Eye (tissue), 1 donor: ENCODE measurements around the gene HOXD13.

Experiments used
- DNase-seq: peaks from one replicate; pipeline ENCODE4 v3.0.0-alpha.2; 2015

Gene HOXD13

GRCh38 chr2:176106581-176107539 lies 14.3 kb downstream of the HOXD13 start, which contains the start of gene HOXD11:
HOXD11 (plus strand) TSS chr2:176107280; CDS start chr2:176107356, 76 bp downstream.
- DNase-seq: no peak

GRCh38 chr2:176107731-176108181 lies 15.2 kb downstream of the HOXD13 start:
- DNase-seq: no peak

- DNase-seq: no peak
Observed at GRCh38 chr2:176109192-176109901, 16.8 kb downstream of the HOXD13 start.

DNA sequence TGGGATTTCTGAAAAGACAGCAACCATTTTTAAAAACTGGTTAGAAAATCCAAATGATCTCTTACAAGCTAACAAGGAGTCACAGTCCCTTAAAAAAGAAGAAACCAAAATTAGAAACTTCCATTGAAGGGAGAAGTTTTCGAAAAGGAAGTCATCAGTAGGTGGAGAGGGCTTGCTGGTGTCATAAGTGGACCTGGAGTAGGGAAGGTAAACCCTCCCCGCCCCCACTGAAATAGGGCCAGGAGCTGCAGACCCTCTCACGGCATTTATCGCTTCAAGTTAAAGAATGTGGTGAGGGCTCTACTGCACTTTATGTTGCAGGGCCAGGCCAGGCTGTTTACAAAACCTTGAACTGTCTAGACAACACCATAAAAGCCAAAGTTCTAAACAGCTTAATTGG lies 17.4 kb downstream of the HOXD13 start:
- no peak for DNase-seq

DNA sequence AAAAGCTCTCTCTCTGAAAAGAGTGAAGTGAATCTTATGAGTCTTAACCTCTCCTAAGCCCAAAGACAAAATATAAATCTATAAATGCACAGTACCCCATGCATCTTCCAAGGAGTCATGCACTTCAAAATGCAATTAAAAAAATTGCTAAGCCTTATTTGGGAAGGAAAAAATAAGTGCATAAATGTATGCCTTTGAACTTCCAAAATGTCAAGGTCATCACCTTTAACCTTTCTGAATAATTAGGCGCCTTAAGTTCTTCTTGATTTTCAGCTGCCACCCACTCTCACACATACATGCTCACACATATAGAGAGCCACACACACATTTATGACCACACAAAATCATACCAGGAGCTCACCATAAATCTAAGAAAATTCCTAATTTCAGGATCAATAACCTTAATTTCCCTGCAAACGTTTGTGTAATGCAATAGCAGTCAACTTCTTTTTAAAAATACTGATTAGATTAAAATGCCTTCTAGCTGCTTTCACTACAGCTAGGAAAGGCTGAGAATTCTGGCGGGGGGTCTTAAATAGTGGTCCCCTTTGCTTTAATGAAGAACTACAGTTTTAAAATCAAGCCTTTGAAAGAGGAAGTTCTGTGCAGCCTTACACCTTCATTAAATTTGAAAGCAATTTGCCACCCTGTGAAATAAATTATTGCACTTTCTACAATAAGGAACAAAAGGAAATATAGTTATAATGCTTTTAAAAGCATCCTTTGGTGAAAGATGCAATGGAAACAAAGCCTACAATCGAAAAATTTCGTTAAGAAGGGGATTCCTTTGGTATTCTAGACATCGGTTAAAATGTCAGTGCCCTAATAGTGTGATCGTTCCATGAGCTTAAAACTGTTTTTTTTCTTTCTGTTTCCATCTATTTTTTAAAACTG lies 18.1 kb downstream of the HOXD13 start:
- no peak for DNase-seq

DNA sequence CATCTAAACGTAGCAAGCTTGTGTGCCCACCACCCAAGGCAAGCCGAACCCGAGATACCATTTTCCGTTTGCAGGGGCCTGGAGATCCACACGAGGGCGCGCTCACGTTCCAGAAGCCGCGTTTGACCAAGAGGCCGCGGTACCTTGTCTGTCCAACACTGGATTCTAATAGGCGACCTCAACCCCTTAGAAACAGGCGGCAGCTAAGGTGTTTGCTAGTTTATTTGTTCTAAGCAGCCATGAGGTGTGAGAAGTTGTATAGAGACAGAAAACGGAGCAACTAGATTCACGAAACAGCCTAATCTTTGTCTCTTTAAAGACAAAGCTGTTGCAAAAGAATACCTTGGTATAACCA lies 18.8 kb downstream of the HOXD13 start:
- DNase-seq: peak; percentile 91

GRCh38 chr2:176111846-176112374 lies 19.4 kb downstream of the HOXD13 start:
- DNase-seq: no peak

- no peak for DNase-seq
Observed at GRCh38 chr2:176112375-176113302, 20.1 kb downstream of the HOXD13 start.

- DNase-seq: no peak
Observed at GRCh38 chr2:176114120-176114929, 21.8 kb downstream of the HOXD13 start.

GRCh38 chr2:176114930-176115625 lies 22.6 kb downstream of the HOXD13 start:
- DNase-seq: no peak

GRCh38 chr2:176115883-176116813 lies 23.6 kb downstream of the HOXD13 start, which contains the start of gene HOXD10:
HOXD10 (plus strand) TSS chr2:176116778; CDS start chr2:176116834, 56 bp downstream.
- DNase-seq: no peak

- DNase-seq: no peak
Observed at GRCh38 chr2:176117162-176117822, 24.8 kb downstream of the HOXD13 start.

DNA sequence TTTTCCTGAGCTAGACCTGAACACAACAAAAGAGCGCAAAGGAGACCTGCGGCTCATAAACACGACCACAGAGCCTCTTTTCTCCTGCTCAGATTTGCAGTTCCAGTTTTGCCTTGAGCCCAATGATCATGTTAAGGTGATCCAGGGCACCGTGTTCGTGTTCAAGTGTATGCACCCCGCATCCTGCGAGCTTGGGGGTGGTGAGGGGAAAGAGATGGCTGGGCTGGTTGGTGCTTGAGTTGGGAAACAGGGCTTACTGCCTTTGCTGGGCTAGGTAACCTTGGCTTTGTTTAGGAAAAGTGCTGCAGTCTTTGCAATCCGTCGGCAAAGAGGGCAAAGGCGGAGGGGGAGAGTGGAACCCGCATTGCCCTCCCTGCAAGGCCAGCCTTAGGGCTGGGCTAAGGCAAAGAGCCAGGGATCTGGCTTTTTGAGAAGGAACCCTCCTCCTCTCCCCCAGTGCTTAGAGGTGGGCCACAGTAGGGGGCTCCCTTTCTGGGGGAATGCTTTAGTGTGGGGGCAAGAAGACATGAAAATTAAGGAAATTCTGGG lies 25.4 kb downstream of the HOXD13 start:
- no peak for DNase-seq

GRCh38 chr2:176118601-176119339 lies 26.2 kb downstream of the HOXD13 start:
- no peak for DNase-seq

DNA sequence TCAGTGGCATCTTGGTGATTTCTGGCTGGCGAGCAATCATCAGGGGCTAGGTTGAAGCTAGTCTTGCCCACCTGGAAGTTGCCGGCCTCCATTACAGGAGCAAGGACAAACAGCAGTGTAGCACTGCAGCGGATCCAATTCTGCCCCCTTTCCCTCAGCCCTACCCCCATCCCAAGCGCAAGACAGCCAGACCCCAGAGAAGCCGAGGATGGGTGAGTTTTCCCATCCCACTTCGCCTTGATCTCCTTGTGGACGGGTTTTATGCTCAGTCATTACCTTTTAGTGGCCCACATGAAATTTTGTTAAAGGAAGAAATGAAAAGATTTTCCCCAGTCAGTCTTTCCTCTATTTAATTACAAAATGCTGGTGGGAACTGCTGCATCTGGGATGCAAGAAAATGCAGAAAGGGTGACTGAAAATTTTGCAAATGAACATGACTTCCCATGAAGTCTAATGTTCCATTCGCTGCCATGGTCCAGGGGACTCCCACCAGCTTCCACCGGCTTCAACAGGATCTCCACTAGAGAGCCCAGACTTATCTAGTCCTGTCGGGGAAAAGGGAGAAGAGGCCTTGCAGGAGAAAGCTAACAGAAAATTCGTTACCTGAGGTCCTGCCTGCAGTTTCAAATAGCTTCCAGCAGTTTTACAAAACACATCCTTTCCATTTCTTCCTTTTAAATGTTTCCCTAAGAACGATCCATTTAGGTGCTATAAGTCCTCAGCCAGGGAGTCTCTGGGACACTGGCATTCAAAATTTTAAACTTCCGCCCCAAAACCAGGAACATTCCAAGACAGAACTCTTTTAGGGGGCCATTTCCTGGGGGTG lies 28.1 kb downstream of the HOXD13 start:
- no peak for DNase-seq
